ENCODE measurements around the gene HNRNPK.

DNA sequence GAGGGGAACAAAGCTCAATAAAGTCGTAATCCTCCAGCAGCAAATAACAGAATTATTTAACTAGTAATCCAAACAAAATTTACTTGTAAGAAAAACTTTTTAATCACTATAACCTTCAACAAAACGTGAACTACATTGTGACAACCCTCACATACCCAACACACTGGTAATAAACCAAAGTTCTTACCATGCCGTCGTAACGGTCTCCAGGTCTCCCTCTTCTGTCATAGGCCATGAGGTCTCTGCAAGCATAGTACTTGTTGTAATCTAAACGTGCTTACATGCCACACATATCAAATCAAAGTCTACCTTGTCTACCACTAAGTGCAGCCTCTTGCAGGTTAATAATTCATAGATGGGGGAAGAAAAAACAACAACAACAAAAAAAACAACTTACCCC is 8.5 kb downstream of the HNRNPK start:
- TF ChIP-seq, protein P1, sequence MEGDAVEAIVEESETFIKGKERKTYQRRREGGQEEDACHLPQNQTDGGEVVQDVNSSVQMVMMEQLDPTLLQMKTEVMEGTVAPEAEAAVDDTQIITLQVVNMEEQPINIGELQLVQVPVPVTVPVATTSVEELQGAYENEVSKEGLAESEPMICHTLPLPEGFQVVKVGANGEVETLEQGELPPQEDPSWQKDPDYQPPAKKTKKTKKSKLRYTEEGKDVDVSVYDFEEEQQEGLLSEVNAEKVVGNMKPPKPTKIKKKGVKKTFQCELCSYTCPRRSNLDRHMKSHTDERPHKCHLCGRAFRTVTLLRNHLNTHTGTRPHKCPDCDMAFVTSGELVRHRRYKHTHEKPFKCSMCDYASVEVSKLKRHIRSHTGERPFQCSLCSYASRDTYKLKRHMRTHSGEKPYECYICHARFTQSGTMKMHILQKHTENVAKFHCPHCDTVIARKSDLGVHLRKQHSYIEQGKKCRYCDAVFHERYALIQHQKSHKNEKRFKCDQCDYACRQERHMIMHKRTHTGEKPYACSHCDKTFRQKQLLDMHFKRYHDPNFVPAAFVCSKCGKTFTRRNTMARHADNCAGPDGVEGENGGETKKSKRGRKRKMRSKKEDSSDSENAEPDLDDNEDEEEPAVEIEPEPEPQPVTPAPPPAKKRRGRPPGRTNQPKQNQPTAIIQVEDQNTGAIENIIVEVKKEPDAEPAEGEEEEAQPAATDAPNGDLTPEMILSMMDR (IDR thresholded peaks at IDR 0.05; ENCODE audit: borderline replicate concordance, extremely low read depth, low read length, poor library complexity, severe bottlenecking): no peak
- no peak for TF ChIP-seq EZH2 (IDR thresholded peaks at IDR 0.05; ENCODE audit: borderline replicate concordance, low read depth, low read length, severe bottlenecking)

All from DND-41 (cell line).